Panc1 (cell line): ENCODE measurements around the gene CTRB2. TPM values are rescaled to one million over a fixed set of nuclear protein-coding genes. Genes with fewer than 3 reads are reported as not detected.

Source experiments
- ATAC-seq: fragments of 200-7000 bp; cut with Tn5 transposase; 2 replicates; pipeline ENCODE4 v1.9.1; 2020; ENCODE audit warnings: mild to moderate bottlenecking, moderate library complexity
- BruUV-seq: library from RNA; stranded (reverse); fragments of 400-500 nt; replicated peaks from 2 replicates; lab custom pipeline; 2021; lab: Mats Ljungman, UMichigan
- CTCF ChIA-PET: fragments of 300-600 bp; sonication (Branson Sonifier 250); formaldehyde crosslinking; loops from one replicate; lab custom pipeline; 2022; ENCODE audit warnings: antibody characterized with exemption; lab: Charles Lee
- POLR2A ChIA-PET: fragments of 300-600 bp; sonication (Branson Sonifier 250); formaldehyde crosslinking; loops from one replicate; lab custom pipeline; 2022; ENCODE audit warnings: antibody characterized with exemption; lab: Charles Lee
- DNase-seq: peaks from one replicate; pipeline ENCODE4 v3.0.0-alpha.2; 2010; ENCODE audit warnings: low read depth, low spot score
- H3K27ac ChIP-seq: 2 replicates; pipeline ENCODE4 v1.5.1; 2011; ENCODE audit warnings: mild to moderate bottlenecking, low read length, inconsistent platforms
- H3K27me3 ChIP-seq: fragments of 200-500 bp; sonication (Bioruptor generic); 2 replicates; pipeline ENCODE4 v1.6.0; 2014; ENCODE audit warnings: low read length, inconsistent platforms; ENCODE audit not compliant: control insufficient read depth, insufficient read depth
- H3K36me3 ChIP-seq: fragments of 200-500 bp; sonication (Bioruptor generic); 2 replicates; pipeline ENCODE4 v1.5.1; 2014; ENCODE audit warnings: inconsistent platforms, mild to moderate bottlenecking, low read length, moderate library complexity; ENCODE audit not compliant: control insufficient read depth, insufficient read depth
- H3K4me1 ChIP-seq: 2 replicates; pipeline ENCODE4 v1.5.1; 2011; ENCODE audit warnings: inconsistent platforms, mild to moderate bottlenecking, low read length, moderate library complexity; ENCODE audit not compliant: control insufficient read depth, insufficient read depth
- H3K4me3 ChIP-seq, 2 experiments: 2 replicates each; pipeline ENCODE4 v1.5.1; 2011 to 2012; ENCODE audit warnings: low read depth in 2 of 2, low read length in 2 of 2, mild to moderate bottlenecking in 2 of 2, inconsistent platforms in 1 of 2, moderate library complexity in 1 of 2
- H3K9me3 ChIP-seq: fragments of 200-500 bp; sonication (Bioruptor generic); 2 replicates; pipeline ENCODE4 v1.5.1; 2014; ENCODE audit warnings: low read depth, mild to moderate bottlenecking, inconsistent platforms, low read length, moderate library complexity; ENCODE audit not compliant: control insufficient read depth, insufficient read depth
- POLR2AphosphoS5 ChIP-seq: IDR thresholded peaks from 2 replicates; pipeline ENCODE4 v1.6.1; 2012; ENCODE audit warnings: mild to moderate bottlenecking, low read depth, low read length, moderate library complexity
- SIN3A ChIP-seq: IDR thresholded peaks from 2 replicates; pipeline ENCODE4 v1.6.1; 2012; ENCODE audit warnings: low read depth, mild to moderate bottlenecking, low read length, moderate library complexity, borderline replicate concordance; ENCODE audit not compliant: insufficient read depth
- TCF7L2 ChIP-seq: IDR thresholded peaks from 2 replicates; pipeline ENCODE4 v1.6.1; 2011; ENCODE audit warnings: mild to moderate bottlenecking, low read depth, low read length, inconsistent platforms
- in situ Hi-C: cut with HindIII; loops from 2 replicates; pipeline ENCODE4 v1.10.0; 2016; ENCODE audit warnings: low sequenced_read_pairs, low pct_unique_long_range_greater_than_20kb
- intact Hi-C: fragments of 100-400 bp; cut with micrococcal nuclease; formaldehyde crosslinking; loops from one replicate; pipeline ENCODE4 v1.10.0; 2022; ENCODE audit not compliant: unreplicated experiment
- total RNA-seq: library from RNA; stranded (reverse); gene quantifications from one replicate; pipeline ENCODE4 v1.2.1, GENCODE V29; 2021; ENCODE audit not compliant: unreplicated experiment
- TF ChIP-seq, protein P1 (sequence below), 2 experiments: IDR thresholded peaks; 2 replicates each; pipeline ENCODE4 v1.6.1; 2011 to 2012; ENCODE audit warnings: low read depth in 2 of 2, control low read depth in 1 of 2, low read length in 1 of 2, mild to moderate bottlenecking in 1 of 2, moderate library complexity in 1 of 2; ENCODE audit not compliant: insufficient read depth in 1 of 2
- TF ChIP-seq, protein P2 (sequence below): fragments of 450-650 bp; IDR thresholded peaks from 2 replicates; pipeline ENCODE4 v1.5.1; 2017; ENCODE audit warnings: mild to moderate bottlenecking

Gene CTRB2
- total RNA-seq, 1 experiment from 2014 or later: 5.0 TPM

DNA sequence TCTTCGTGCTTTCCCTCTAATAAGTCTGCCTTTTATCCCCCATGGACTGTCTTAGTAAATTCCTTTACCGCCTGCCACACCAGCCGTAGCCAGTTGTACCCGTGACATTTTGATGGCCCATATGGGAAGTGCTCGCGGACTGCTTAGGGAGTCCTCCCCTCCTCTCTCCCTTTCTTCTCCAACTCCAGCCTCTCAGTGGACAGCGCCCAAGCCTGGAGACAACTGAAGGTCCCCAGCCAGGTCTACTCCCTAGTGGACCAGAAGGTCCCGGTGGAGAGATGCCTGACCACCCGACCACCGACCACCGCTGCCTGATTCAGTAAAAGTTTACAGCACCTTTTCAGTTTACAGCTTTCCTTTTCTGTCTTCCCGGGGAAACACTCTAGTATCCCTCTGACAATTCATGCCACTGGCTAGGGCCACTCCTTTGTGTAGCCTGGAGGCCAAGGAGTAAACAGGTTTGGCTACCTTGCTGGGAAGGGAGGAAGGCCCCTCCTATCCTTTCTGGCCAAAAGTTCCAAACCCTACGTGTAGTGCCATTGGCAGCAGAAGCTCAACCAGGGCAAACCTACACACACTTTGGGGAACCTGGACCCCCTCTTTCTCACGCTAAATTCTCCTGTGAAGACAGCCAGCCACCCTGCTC, 18.0 kb downstream of the CTRB2 start:
- H3K4me3 ChIP-seq: no peak overlapping the region
- H3K27me3 ChIP-seq: no peaks in the 10 kb centered on the region
- H3K27ac ChIP-seq: no peak overlapping the region
- no peak for DNase-seq
- in situ Hi-C loops: no loop called here
- BruUV-seq: no TSS peak
- ChIA-PET POLR2A (no interaction called here), CTCF (no interaction called here)
- intact Hi-C loops: no loop called here
- ATAC-seq: no peak
- no peaks in the 10 kb centered on the region for H3K4me1 ChIP-seq
- TF ChIP-seq, protein P1, sequence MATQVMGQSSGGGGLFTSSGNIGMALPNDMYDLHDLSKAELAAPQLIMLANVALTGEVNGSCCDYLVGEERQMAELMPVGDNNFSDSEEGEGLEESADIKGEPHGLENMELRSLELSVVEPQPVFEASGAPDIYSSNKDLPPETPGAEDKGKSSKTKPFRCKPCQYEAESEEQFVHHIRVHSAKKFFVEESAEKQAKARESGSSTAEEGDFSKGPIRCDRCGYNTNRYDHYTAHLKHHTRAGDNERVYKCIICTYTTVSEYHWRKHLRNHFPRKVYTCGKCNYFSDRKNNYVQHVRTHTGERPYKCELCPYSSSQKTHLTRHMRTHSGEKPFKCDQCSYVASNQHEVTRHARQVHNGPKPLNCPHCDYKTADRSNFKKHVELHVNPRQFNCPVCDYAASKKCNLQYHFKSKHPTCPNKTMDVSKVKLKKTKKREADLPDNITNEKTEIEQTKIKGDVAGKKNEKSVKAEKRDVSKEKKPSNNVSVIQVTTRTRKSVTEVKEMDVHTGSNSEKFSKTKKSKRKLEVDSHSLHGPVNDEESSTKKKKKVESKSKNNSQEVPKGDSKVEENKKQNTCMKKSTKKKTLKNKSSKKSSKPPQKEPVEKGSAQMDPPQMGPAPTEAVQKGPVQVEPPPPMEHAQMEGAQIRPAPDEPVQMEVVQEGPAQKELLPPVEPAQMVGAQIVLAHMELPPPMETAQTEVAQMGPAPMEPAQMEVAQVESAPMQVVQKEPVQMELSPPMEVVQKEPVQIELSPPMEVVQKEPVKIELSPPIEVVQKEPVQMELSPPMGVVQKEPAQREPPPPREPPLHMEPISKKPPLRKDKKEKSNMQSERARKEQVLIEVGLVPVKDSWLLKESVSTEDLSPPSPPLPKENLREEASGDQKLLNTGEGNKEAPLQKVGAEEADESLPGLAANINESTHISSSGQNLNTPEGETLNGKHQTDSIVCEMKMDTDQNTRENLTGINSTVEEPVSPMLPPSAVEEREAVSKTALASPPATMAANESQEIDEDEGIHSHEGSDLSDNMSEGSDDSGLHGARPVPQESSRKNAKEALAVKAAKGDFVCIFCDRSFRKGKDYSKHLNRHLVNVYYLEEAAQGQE (IDR thresholded peaks at IDR 0.05; ENCODE audit: insufficient read depth in 1 of 2, low read depth in 2 of 2, low read length in 1 of 2): no peak
- TF ChIP-seq SIN3A (no peak), TCF7L2 (no peak), POLR2AphosphoS5 (no peak)
- TF ChIP-seq, protein P2, sequence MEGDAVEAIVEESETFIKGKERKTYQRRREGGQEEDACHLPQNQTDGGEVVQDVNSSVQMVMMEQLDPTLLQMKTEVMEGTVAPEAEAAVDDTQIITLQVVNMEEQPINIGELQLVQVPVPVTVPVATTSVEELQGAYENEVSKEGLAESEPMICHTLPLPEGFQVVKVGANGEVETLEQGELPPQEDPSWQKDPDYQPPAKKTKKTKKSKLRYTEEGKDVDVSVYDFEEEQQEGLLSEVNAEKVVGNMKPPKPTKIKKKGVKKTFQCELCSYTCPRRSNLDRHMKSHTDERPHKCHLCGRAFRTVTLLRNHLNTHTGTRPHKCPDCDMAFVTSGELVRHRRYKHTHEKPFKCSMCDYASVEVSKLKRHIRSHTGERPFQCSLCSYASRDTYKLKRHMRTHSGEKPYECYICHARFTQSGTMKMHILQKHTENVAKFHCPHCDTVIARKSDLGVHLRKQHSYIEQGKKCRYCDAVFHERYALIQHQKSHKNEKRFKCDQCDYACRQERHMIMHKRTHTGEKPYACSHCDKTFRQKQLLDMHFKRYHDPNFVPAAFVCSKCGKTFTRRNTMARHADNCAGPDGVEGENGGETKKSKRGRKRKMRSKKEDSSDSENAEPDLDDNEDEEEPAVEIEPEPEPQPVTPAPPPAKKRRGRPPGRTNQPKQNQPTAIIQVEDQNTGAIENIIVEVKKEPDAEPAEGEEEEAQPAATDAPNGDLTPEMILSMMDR: no peak
- H3K9me3 ChIP-seq: peaks cover 4% of the 10 kb centered on the region; the same call in 1 of the 2 replicates
- H3K36me3 ChIP-seq: no peaks in the 10 kb centered on the region

DNA sequence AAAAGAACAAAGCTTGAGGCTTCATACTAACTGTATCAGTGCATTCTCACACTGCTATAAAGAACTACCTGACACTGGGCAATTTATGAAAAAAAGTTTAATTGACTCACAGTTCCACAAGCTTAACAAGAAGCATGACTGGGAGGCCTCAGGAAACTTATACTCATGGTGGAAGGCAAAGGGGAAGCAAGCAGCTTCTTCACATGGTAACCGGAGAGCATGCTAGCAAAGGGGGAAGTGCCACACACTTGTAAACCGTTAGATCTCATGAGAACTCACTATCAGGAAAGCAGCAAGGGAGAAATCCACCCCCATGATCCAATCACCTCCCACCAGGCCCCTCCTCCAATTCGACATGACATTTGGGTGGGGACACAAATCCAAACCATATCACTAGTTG, 25.3 kb downstream of the CTRB2 start:
- Histone ChIP-seq H3K27ac (no peak overlapping the region), H3K27me3 (no peaks in the 10 kb centered on the region), H3K9me3 (peaks cover 4% of the 10 kb centered on the region; the same call in 1 of the 2 replicates), H3K4me3 (no peak overlapping the region), H3K36me3 (no peaks in the 10 kb centered on the region), H3K4me1 (no peaks in the 10 kb centered on the region)
- intact Hi-C loops: no loop called here
- DNase-seq: no peak
- in situ Hi-C loops: no loop called here
- no peak for ATAC-seq
- TF ChIP-seq, protein P1 (IDR thresholded peaks at IDR 0.05; ENCODE audit: insufficient read depth in 1 of 2, low read depth in 2 of 2, low read length in 1 of 2): no peak
- TF ChIP-seq SIN3A (no peak), TCF7L2 (no peak), POLR2AphosphoS5 (no peak)
- TF ChIP-seq, protein P2: no peak
- BruUV-seq: no TSS peak
- ChIA-PET POLR2A (no interaction called here), CTCF (interaction anchor here (0.6 kb wide), 1 partner anchor 22 kb away, joined by 14 read pairs; no protein-coding TSS in a partner anchor)
